Prostate gland (tissue), 2 donors: Measurements from ENCODE around the gene SMIM5.

Source experiments
- POLR2A ChIP-seq: fragments of 450-650 bp; IDR thresholded peaks from one replicate; pipeline ENCODE4 v1.6.1; 2016; ENCODE audit warnings: antibody characterized with exemption, mild to moderate bottlenecking
- POLR2AphosphoS5 ChIP-seq: sonication (generic); formaldehyde crosslinking; IDR thresholded peaks from one replicate; pipeline ENCODE4 v1.6.1; 2017; ENCODE audit warnings: antibody characterized with exemption
- TF ChIP-seq, protein P1 (sequence below), 4 experiments: fragments of 200-600 bp in 2 of 4; fragments of 450-650 bp in 2 of 4; sonication (generic) in 2 of 4; IDR thresholded peaks; 1 replicate in 3 of 4; 2 replicates in 1 of 4; pipeline ENCODE4 v1.5.1; 2016 to 2019; ENCODE audit warnings: antibody characterized with exemption in 4 of 4, mild to moderate bottlenecking in 2 of 4, moderate library complexity in 2 of 4

DNA sequence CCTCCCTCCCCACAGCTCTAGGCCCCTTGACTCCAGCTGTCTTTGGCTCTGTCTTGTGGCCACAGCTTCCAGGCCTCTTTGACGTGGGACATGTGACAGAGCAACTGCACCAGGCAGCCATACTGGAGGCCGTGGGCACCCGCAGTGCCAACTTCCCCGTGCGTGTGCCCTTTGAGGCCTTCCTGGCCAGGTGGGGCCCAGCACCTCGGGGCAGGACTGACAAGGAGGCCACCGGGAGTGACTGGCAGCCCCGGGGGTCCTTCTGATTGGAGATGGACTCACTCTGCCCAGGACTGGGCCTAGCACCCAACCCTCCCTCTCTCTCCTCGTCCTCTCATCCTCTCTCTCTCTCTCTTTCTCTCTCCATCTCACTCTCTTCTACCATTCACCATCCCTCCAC, 30.1 kb upstream of the SMIM5 start:
- TF ChIP-seq POLR2AphosphoS5 (no peak), POLR2A (no peak)
- TF ChIP-seq, protein P1, sequence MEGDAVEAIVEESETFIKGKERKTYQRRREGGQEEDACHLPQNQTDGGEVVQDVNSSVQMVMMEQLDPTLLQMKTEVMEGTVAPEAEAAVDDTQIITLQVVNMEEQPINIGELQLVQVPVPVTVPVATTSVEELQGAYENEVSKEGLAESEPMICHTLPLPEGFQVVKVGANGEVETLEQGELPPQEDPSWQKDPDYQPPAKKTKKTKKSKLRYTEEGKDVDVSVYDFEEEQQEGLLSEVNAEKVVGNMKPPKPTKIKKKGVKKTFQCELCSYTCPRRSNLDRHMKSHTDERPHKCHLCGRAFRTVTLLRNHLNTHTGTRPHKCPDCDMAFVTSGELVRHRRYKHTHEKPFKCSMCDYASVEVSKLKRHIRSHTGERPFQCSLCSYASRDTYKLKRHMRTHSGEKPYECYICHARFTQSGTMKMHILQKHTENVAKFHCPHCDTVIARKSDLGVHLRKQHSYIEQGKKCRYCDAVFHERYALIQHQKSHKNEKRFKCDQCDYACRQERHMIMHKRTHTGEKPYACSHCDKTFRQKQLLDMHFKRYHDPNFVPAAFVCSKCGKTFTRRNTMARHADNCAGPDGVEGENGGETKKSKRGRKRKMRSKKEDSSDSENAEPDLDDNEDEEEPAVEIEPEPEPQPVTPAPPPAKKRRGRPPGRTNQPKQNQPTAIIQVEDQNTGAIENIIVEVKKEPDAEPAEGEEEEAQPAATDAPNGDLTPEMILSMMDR (IDR thresholded peaks at IDR 0.05), result no peak
